Jurkat, Clone E6-1 (cell line): ENCODE measurements around the gene LDB3.
A peak's percentile ranks its signal among the peaks of the same experiment; 100 is the strongest.

Experiments used
- DNase-seq: peaks from one replicate; pipeline ENCODE4 v3.0.0-alpha.2; 2011; ENCODE audit warnings: low read depth, low spot score
- H3K4me3 ChIP-seq: 2 replicates; pipeline ENCODE4 v1.5.1; 2011; ENCODE audit warnings: mild to moderate bottlenecking, low read length, control low read depth, moderate library complexity

The LDB3 gene

GRCh38 chr10:86699541-86699940 lies 31.2 kb downstream of the LDB3 start:
- DNase-seq: no peak
- H3K4me3 ChIP-seq: no peak overlapping the region

DNA sequence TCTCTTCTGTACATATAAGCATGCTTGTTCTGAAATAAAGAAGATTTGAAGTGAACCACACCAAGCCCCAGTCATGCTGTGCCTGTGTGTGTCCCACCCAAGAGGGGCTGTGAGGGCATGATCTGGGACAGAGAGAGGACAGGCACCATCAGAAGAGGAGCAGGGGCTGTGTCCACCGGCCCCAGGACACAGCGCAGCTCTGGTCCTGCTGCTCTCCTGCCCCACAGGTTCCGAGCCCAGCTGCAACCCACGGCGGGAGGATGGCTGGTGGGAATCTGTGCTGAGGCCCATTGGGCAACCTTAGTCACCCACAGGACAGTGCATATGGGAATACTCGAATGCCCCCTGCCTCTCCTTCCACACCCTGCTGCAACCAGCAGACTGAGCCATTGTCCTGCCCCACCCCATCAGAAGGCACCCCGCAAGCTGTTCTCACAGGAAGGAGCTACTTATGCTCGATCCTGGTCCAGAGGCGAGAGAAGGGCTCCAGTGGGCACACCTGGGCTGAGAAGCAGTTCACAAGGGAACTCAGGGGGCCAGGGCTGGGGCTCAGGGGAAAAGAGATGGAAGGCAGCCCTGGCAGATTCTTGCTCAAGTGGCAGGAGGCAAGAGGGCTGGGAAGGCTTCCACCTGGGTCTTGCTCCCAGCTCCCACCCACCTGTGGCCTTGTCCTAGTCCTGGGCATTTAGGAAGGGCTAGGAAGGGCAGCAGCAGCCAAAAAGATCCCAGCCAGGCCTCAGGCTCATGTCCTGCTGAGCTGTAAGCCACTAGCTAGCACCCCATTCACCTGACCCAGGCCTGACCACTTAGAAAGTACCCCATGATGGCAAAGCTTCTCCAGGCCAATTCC lies 31.9 kb downstream of the LDB3 start:
- DNase-seq: no peak
- no peak overlapping the region for H3K4me3 ChIP-seq

GRCh38 chr10:86700851-86701617 lies 32.7 kb downstream of the LDB3 start:
- no peak overlapping the region for H3K4me3 ChIP-seq
- DNase-seq: no peak

- no peak overlapping the region for H3K4me3 ChIP-seq
- no peak for DNase-seq
These were observed 34.9 kb downstream of the LDB3 start for GRCh38 chr10:86703176-86703575.

- no peak for DNase-seq
- no peak overlapping the region for H3K4me3 ChIP-seq
These were observed 36.8 kb downstream of the LDB3 start for GRCh38 chr10:86705139-86705538.

DNA sequence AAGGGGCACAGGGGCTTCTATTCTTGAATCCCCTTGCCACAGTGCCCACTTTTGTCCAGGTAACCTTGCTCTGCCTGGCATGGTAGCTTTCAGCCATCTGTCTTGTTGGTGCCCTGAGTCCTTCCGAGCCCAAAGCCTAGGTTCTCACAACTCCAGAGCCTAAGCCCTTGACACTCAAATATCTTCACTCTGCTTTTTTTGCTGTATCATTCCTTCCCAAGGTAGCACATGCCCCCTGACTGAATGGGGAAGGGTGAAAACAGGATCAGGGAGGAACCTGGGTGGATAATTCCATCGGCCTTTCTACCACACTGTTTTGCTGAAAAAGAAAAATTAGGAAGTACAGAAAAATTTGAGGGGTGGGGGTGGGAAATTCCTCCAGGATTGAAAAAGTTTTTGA lies 37.6 kb downstream of the LDB3 start:
- H3K4me3 ChIP-seq: no peak overlapping the region
- no peak for DNase-seq

DNA sequence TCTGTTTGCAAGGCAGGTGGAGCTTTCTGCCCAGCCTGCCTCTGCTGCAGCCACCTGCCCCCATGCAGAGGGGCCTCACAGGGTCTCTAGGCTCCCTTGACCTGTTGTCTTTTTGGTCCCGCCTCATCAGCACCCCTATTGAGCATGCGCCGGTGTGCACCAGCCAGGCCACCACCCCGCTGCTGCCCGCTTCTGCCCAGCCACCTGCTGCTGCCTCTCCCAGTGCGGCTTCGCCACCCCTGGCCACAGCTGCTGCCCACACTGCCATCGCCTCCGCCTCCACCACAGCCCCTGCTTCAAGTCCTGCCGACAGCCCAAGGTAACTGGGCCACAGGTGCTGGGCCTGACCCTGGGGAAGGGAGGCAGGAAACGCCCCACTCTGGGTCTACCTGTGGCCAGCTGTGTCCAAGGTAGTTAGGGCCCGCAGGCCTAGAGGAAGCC lies 38.1 kb downstream of the LDB3 start:
- no peak overlapping the region for H3K4me3 ChIP-seq
- no peak for DNase-seq

- no peak for DNase-seq
These were observed 38.7 kb downstream of the LDB3 start for GRCh38 chr10:86706977-86707376.

GRCh38 chr10:86707505-86707904 lies 39.2 kb downstream of the LDB3 start:
- no peak for DNase-seq
- H3K4me3 ChIP-seq: no peak overlapping the region

More at GRCh38 chr10:86706977-86707376, 38.7 kb downstream of the LDB3 start:
- no peak overlapping the region for H3K4me3 ChIP-seq

- H3K4me3 ChIP-seq: no peak overlapping the region
- no peak for DNase-seq
These were observed 39.9 kb downstream of the LDB3 start for GRCh38 chr10:86708068-86708782.

DNA sequence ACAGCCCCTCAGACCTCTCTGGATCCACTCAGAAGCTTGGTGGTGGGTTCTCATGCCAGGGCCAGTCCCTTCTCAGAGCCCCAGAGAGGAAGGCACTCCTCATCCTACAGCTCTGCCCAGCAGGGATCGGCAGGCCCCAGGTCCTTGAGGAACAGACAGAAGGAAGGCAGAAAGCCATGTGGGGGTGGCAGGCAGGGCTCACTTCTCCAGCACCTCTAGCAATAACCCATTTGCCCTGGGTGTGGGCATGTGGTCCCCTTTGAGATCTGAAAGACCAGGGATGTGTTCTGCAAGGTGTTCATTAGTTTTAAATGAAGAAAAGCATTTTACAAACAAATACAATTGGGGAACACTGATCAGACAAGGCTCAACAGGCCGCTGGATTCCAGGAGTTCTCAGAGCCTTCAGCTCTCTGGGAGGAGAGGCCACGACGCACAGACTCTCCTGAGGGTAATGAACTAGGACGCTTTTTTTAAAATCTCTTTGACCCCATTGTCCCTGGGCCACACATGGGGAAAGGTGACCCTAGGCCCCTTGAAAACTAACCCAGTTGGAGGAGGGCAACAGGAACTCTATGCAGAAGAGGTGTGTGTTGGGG lies 40.6 kb downstream of the LDB3 start:
- no peak overlapping the region for H3K4me3 ChIP-seq
- DNase-seq: no peak

- no peak for DNase-seq
- H3K4me3 ChIP-seq: no peak overlapping the region
These were observed 41.3 kb downstream of the LDB3 start for GRCh38 chr10:86709396-86710185.

GRCh38 chr10:86710987-86711512 lies 42.7 kb downstream of the LDB3 start:
- peak; percentile 73 for DNase-seq

DNA sequence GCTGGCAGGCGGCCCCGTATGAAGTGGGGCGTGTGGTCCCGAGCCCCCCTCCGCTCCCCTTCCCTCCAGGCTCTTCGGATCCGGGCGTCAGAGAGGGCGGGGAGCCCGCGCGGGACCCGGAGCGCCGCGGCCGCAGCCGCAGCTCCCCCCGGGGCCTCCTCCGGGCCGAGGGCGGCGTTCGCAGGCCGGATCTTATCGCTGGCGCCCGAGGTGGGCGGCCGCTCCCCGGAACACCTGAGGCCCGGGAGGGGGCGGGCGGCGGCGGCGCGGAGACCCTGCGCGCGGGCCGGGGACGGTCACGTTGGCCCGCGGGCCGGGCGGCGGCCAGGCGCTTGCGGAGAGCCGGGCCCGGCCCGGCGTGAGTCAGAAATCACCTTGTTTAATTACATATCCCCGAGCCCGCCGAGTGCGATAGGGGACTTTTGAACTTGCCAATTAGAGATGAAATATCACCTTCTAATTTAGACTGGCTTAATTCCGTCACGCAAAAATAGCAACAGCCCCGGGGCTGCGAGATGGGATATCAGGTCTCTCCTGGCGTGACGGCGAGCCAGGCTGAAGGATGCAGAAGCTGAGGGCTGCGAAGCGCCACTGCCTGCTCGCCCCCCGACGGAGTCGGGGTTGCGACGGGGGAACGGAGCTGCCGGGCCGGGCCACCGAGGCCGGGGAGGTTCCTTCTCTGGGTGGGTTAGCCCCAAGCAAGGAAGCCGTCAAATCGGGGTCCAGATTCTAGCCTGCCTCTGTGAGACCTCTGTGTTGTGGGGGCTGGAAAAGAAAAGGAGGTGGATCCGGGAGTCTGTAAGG lies 43.4 kb downstream of the LDB3 start:
- DNase-seq: no peak

More at GRCh38 chr10:86710987-86711512, 42.7 kb downstream of the LDB3 start:
- peak overlapping the region; percentile 57 for H3K4me3 ChIP-seq

GRCh38 chr10:86712317-86712707 lies 44.0 kb downstream of the LDB3 start:
- peak overlapping the region; percentile 57 for H3K4me3 ChIP-seq
- DNase-seq: no peak

More for the DNA sequence above, 43.4 kb downstream of the LDB3 start:
- H3K4me3 ChIP-seq: peak overlapping the region; percentile 57

DNA sequence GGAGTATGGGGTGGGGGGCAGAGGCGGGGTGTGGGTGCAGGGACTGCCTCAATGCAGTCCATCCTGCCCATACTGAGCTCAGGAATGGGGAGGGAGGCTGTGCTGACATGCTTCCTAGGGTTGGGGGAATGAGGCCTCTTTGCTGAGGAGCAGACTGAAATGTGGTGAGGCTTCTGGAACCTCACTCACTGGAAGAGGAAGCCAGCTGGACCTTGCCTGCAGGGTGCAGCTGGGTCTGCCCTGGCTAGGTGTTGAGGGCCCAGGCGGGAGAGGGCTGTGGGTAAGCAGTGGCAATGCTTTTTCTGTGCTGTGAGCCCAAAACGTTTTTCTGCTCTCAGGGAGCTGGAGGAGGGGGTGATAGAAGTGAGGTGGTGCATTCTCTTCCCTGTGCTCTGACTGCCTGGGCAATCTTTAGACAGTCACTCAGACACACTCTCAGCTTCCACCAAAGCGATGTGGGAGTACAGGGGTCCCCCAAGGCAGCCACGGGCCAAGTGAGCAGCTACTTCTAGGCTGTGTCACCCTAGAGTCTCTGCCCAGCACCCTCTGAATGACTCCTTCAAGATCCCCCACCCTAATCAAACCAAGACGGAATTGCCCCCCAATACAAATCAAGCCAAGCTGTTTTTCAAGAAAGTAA lies 47.0 kb downstream of the LDB3 start:
- H3K4me3 ChIP-seq: no peak overlapping the region
- DNase-seq: no peak

DNA sequence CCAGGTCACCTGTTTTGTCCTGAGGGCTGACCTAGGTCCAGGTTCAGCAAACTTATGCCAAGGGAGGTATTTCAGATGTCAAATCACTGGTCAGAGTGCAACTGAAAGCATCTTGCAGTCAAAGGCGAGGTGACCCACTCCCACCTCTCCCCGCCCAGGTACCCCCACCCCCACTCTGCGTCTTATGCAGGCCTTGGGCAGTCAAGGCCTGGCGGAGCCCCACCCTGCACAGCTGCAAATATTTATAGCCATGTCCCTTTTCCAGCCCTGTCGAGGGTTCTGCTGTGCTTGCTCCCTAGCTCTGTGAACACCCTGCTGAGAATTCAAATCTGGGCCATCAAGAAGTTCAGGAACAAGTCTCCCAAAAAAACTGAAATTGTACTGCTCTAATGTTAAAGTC lies 47.5 kb downstream of the LDB3 start:
- no peak for DNase-seq
- no peak overlapping the region for H3K4me3 ChIP-seq
